Testis (tissue), 3 donors: Measurements from ENCODE around the gene PBXIP1. TPM values are rescaled to one million over a fixed set of nuclear protein-coding genes. Genes with fewer than 3 reads are reported as not detected.

Experiments
- DNase-seq: peaks from one replicate; pipeline ENCODE4 v3.0.0-alpha.2; 2019
- H3K27ac ChIP-seq, 2 donors: fragments of 200-600 bp; sonication (generic); one replicate each; pipeline ENCODE4 v1.5.1; 2019
- H3K27me3 ChIP-seq: fragments of 200-600 bp; sonication (generic); one replicate; pipeline ENCODE4 v1.5.1; 2019
- H3K36me3 ChIP-seq: fragments of 200-600 bp; sonication (generic); one replicate; pipeline ENCODE4 v1.5.1; 2017; ENCODE audit warnings: low read depth; ENCODE audit errors: missing control alignments
- H3K4me1 ChIP-seq: fragments of 200-600 bp; sonication (generic); one replicate; pipeline ENCODE4 v1.5.1; 2019
- H3K4me3 ChIP-seq, 2 donors: fragments of 200-600 bp; sonication (generic); one replicate each; pipeline ENCODE4 v1.5.1; 2017 to 2019
- H3K9me3 ChIP-seq: fragments of 200-600 bp; sonication (generic); one replicate; pipeline ENCODE4 v1.5.1; 2017
- POLR2A ChIP-seq: fragments of 450-650 bp; IDR thresholded peaks from one replicate; pipeline ENCODE4 v1.6.1; 2017; ENCODE audit warnings: antibody characterized with exemption, mild to moderate bottlenecking, moderate library complexity
- WGBS, 2 donors: methylation state at CpG; one replicate each; pipeline ENCODE4 v1.1.5; 2018; 5-methylcytosine and 5-hydroxymethylcytosine counted together
- intact Hi-C: fragments of 100-400 bp; cut with DNase I; formaldehyde crosslinking; loops from one replicate; pipeline ENCODE4 v1.15.1; 2023; ENCODE audit warnings: low total_unique reads
- polyA plus RNA-seq: library from polyadenylated mRNA; stranded (reverse); fragments of 350-450 nt; fragmentation: Illumina TruSeq; extraction: RNeasy Lipid Tissue Mini Kit (QIAGEN cat#74804); gene quantifications from one replicate; pipeline ENCODE4 v1.2.3, GENCODE V29; 2014; ENCODE audit warnings: low read depth, low replicate concordance; ENCODE audit not compliant: insufficient read depth
- total RNA-seq, 2 donors: library from RNA; depleted of rRNA; stranded (reverse); fragments of >200 nt; gene quantifications; one replicate each; pipeline ENCODE4 v1.2.3, GENCODE V29; 2016
- TF ChIP-seq, protein P1 (sequence below), 3 experiments: fragments of 450-650 bp in 2 of 3; fragments of 200-600 bp in 1 of 3; sonication (generic) in 1 of 3; IDR thresholded peaks; one replicate each; pipeline ENCODE4 v1.5.1; 2016 to 2019; ENCODE audit warnings: antibody characterized with exemption in 3 of 3, mild to moderate bottlenecking in 2 of 3, moderate library complexity in 1 of 3

Gene PBXIP1
- total and polyA plus RNA-seq, 3 donors from 2014 or later, result 84.1 to 111 (median 87.1) TPM

DNA sequence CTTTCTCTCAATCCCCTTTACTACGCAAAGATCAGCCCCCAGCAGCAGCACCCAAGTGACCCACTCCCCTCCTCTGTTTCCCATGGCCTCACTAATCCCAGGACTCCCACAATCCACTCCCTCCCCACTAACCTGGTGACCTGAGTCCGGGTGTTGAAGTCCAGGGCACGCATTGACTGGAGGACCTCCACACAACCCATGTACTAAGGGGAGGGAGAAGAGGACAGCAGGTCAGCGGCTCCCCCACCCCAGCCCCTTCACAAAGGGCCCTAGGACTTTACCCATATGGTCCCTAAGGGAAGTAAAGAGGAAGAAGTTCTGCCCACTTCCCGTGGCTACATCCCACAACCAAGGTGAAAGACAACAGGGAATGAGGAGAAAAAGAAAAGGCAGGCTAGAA, 13.3 kb upstream of the PBXIP1 start:
- DNase-seq, result no peak
- no peaks in the 10 kb centered on the region for H3K36me3 ChIP-seq
- intact Hi-C loops, result no loop called here
- H3K27me3 ChIP-seq, result no peaks in the 10 kb centered on the region
- TF ChIP-seq, protein P1, sequence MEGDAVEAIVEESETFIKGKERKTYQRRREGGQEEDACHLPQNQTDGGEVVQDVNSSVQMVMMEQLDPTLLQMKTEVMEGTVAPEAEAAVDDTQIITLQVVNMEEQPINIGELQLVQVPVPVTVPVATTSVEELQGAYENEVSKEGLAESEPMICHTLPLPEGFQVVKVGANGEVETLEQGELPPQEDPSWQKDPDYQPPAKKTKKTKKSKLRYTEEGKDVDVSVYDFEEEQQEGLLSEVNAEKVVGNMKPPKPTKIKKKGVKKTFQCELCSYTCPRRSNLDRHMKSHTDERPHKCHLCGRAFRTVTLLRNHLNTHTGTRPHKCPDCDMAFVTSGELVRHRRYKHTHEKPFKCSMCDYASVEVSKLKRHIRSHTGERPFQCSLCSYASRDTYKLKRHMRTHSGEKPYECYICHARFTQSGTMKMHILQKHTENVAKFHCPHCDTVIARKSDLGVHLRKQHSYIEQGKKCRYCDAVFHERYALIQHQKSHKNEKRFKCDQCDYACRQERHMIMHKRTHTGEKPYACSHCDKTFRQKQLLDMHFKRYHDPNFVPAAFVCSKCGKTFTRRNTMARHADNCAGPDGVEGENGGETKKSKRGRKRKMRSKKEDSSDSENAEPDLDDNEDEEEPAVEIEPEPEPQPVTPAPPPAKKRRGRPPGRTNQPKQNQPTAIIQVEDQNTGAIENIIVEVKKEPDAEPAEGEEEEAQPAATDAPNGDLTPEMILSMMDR (IDR thresholded peaks at IDR 0.05), result no peak
- no peak for TF ChIP-seq POLR2A
- H3K27ac ChIP-seq, result peak overlapping the region; percentile 88 to 99
- peaks cover 41% of the 10 kb centered on the region for H3K4me1 ChIP-seq
- H3K9me3 ChIP-seq, result no peaks in the 10 kb centered on the region
- 48 to 75% methylated on average over 5 of the region's 5 CpGs for WGBS, 2 donors
- no peak overlapping the region for H3K4me3 ChIP-seq

DNA sequence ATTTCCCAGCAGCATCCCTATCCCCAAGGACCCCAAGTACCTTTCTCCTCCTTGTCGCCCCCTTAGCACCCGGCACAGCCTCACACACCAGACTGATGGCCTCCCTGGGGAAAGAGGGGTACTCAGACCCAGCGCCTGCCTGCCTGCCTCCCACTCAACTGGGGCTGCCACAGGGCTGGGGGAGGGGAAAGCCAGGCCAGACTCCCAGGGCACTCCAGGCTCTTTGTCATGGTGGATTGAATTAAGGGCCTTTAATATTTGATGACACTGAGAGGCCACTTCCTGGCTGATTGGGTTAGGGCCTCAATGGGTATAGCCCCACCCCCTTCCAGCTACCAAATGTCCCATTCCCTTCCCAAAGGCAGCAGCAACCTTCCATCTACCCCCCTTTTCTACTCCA, 12.8 kb upstream of the PBXIP1 start:
- WGBS, 2 donors, result 84 to 90% methylated on average over 3 of the region's 3 CpGs
- intact Hi-C loops, result no loop called here
- TF ChIP-seq, protein P1 (IDR thresholded peaks at IDR 0.05), result no peak
- no peak for TF ChIP-seq POLR2A
- peak overlapping the region; percentile 88 to 99 for H3K27ac ChIP-seq
- no peak for DNase-seq
- peaks cover 41% of the 10 kb centered on the region for H3K4me1 ChIP-seq
- no peak overlapping the region for H3K4me3 ChIP-seq
- H3K9me3 ChIP-seq, result no peaks in the 10 kb centered on the region
- no peaks in the 10 kb centered on the region for H3K27me3 ChIP-seq
- no peaks in the 10 kb centered on the region for H3K36me3 ChIP-seq

DNA sequence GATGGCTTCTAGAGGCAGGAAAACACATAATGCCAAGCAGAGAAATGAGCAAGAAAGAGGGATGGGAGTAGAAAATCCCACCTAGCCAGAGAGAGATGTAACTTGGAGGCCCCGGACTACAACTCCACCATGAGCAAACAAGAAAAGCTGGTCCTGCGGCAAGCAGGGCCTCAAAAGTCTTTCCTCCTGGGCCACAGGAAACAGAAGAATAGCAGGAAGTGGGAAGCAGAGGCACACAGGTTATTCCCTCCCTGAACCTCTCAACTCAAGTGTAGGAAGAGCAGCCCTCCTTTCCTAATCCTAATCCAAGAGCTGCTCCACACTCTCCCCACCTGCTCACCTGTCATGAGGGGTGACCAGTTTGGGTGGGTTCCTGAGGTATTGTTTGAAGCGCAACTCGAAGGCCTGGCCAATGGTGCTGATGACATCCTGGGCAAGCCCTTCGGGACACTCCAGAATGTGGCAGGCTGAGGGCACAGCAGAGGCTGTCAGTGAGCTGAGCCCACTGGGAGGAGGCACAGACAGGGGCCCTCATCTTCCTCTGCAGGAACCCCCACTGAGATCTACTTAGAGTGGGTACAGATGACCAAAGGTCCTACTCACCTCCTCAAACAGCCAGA, 11.5 kb upstream of the PBXIP1 start:
- DNase-seq, result no peak
- WGBS, 2 donors, result 86% methylated on average over 5 of the region's 5 CpGs
- no peak for TF ChIP-seq POLR2A
- TF ChIP-seq, protein P1 (IDR thresholded peaks at IDR 0.05), result no peak
- Histone ChIP-seq H3K9me3 (no peaks in the 10 kb centered on the region), H3K27ac (peak overlapping the region in 1 of 2 donors; percentile 23), H3K4me3 (no peak overlapping the region), H3K27me3 (no peaks in the 10 kb centered on the region), H3K36me3 (no peaks in the 10 kb centered on the region), H3K4me1 (peaks cover 40% of the 10 kb centered on the region)
- intact Hi-C loops, result no loop called here

DNA sequence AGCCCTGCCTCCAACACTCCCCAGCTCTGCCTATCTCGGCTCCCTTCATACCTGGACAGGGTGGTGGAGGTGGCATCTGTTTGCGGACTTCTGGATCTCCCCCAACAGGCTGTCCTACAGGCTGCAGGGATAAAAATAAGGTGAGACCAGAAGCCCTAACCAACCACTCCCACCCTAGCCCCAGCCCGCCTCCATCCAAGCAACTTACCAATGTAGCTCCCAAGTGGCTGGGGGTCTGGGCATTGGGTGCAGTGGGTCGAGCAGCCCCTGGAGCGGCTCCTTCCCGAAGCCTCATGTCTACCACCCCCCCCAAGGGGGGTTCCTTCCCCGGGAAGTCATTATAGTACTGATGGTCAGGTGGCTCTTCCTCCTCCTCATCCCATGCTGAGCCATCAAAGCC, 10.2 kb upstream of the PBXIP1 start:
- TF ChIP-seq, protein P1 (IDR thresholded peaks at IDR 0.05), result no peak
- H3K27me3 ChIP-seq, result no peaks in the 10 kb centered on the region
- no peak overlapping the region for H3K27ac ChIP-seq
- intact Hi-C loops, result no loop called here
- no peaks in the 10 kb centered on the region for H3K9me3 ChIP-seq
- no peak for DNase-seq
- no peaks in the 10 kb centered on the region for H3K36me3 ChIP-seq
- 83 to 84% methylated on average over 4 to 7 of the region's 7 CpGs for WGBS, 2 donors
- H3K4me1 ChIP-seq, result peaks cover 26% of the 10 kb centered on the region
- no peak overlapping the region for H3K4me3 ChIP-seq

DNA sequence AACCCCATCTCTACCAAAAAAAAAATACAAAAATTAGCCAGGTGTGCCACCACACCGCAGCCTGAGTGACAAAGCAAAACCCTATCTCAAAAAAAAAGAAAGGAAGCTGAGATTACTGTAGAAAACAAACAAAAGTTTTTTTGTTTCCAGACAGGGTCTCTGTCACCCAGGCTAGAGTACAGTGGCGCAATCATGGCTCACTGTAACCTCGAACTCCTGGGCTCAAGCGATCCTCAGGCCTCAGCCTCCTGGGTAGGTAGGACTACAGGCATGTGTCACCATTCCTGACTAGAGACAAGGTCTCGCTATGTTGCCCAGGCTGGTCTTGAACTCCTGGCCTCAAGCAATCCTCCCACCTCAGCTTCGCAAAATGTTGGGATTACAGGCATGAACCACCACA, 8.5 kb upstream of the PBXIP1 start:
- Histone ChIP-seq H3K9me3 (no peaks in the 10 kb centered on the region), H3K4me1 (peaks cover 19% of the 10 kb centered on the region), H3K27ac (no peak overlapping the region), H3K4me3 (no peak overlapping the region), H3K36me3 (no peaks in the 10 kb centered on the region), H3K27me3 (no peaks in the 10 kb centered on the region)
- TF ChIP-seq POLR2A, result no peak
- TF ChIP-seq, protein P1 (IDR thresholded peaks at IDR 0.05), result no peak
- 79 to 82% methylated on average over 6 of the region's 6 CpGs for WGBS, 2 donors
- intact Hi-C loops, result no loop called here
- no peak for DNase-seq
